OCI-LY1 (cell line): ENCODE data around the gene KLK6.

Experiments used
- CTCF ChIP-seq: fragments of 200-600 bp; sonication (generic), shearing (Covaris generic); IDR thresholded peaks from 2 replicates; pipeline ENCODE4 v1.5.1; 2017; ENCODE audit warnings: mild to moderate bottlenecking, antibody characterized with exemption, low read length, moderate library complexity, mixed read lengths
- EZH2 ChIP-seq: fragments of 200-600 bp; sonication (generic), shearing (Covaris generic); IDR thresholded peaks from 2 replicates; pipeline ENCODE4 v1.8.0; 2017; ENCODE audit warnings: borderline replicate concordance, mixed run types, mild to moderate bottlenecking, antibody characterized with exemption, low read length, moderate library complexity, mixed read lengths

GRCh38 chr19:50944795-50945194, 24.6 kb downstream of the KLK6 start:
- TF ChIP-seq CTCF (no peak), EZH2 (no peak)
